IMR-90 (cell line): Measurements from ENCODE around the gene SAT2. TPM values are rescaled to one million over a fixed set of nuclear protein-coding genes. Genes with fewer than 3 reads are reported as not detected.

Experiments used
- ATAC-seq: fragments of 200-7000 bp; cut with Tn5 transposase; 2 replicates; pipeline ENCODE4 v1.9.1; 2020; ENCODE audit warnings: low read depth, mild to moderate bottlenecking, moderate library complexity
- BruUV-seq: library from RNA; stranded (reverse); fragments of 400-500 nt; replicated peaks from 2 replicates; lab custom pipeline; 2021; lab: Mats Ljungman, UMichigan
- CTCF ChIA-PET: fragments of 300-600 bp; formaldehyde crosslinking; extraction: SDS; loops from one replicate; lab custom pipeline; 2021; ENCODE audit warnings: antibody characterized with exemption; lab: Yijun Ruan, JAX
- POLR2A ChIA-PET: fragments of 300-600 bp; sonication (Branson Sonifier 250); formaldehyde crosslinking; loops from one replicate; lab custom pipeline; 2022; ENCODE audit warnings: antibody characterized with exemption; ENCODE audit not compliant: unreplicated experiment; lab: Charles Lee
- DNase-seq: peaks from one replicate; pipeline ENCODE4 v3.0.0; 2013
- H2AFZ ChIP-seq: replicated peaks from 2 replicates; pipeline ENCODE3; 2013; ENCODE audit warnings: low read length, mild to moderate bottlenecking; ENCODE audit not compliant: poor library complexity
- H2AK5ac ChIP-seq: 2 replicates; pipeline ENCODE4 v1.6.1; 2013; ENCODE audit warnings: low read depth, low read length, inconsistent platforms
- H2AK9ac ChIP-seq: replicated peaks from 2 replicates; pipeline ENCODE3; 2013; ENCODE audit warnings: mild to moderate bottlenecking, low read depth, low read length, moderate library complexity; ENCODE audit not compliant: poor library complexity
- H2BK120ac ChIP-seq: 2 replicates; pipeline ENCODE4 v1.6.1; 2013; ENCODE audit warnings: low read depth, low read length, inconsistent platforms
- H2BK15ac ChIP-seq: 3 replicates; pipeline ENCODE4 v1.6.1; 2013; ENCODE audit warnings: low read depth, low read length, inconsistent platforms
- H2BK20ac ChIP-seq: 2 replicates; pipeline ENCODE4 v1.6.1; 2013; ENCODE audit warnings: low read depth, mild to moderate bottlenecking, inconsistent platforms, low read length, moderate library complexity
- H2BK5ac ChIP-seq: 2 replicates; pipeline ENCODE4 v1.6.1; 2013; ENCODE audit warnings: mild to moderate bottlenecking, low read depth, low read length, inconsistent platforms; ENCODE audit not compliant: poor library complexity, severe bottlenecking
- H3K14ac ChIP-seq: replicated peaks from 2 replicates; pipeline ENCODE4 v1.6.1; 2013; ENCODE audit warnings: low read depth, low read length, inconsistent platforms
- H3K18ac ChIP-seq: 2 replicates; pipeline ENCODE4 v1.6.1; 2013; ENCODE audit warnings: low read depth, low read length, control low read depth
- H3K23ac ChIP-seq: 2 replicates; pipeline ENCODE4 v1.6.1; 2013; ENCODE audit warnings: low read depth, low read length, inconsistent platforms
- H3K27ac ChIP-seq: 2 replicates; pipeline ENCODE4 v1.5.1; 2013; ENCODE audit warnings: mild to moderate bottlenecking, control low read depth, low read length; ENCODE audit not compliant: insufficient read depth
- H3K27me3 ChIP-seq: 2 replicates; pipeline ENCODE4 v1.6.1; 2013; ENCODE audit warnings: low read length; ENCODE audit not compliant: control insufficient read depth, insufficient read depth
- H3K36me3 ChIP-seq: 2 replicates; pipeline ENCODE4 v1.6.1; 2013; ENCODE audit warnings: low read length, mixed read lengths; ENCODE audit not compliant: control insufficient read depth, insufficient read depth
- H3K4ac ChIP-seq: 2 replicates; pipeline ENCODE4 v1.6.1; 2013; ENCODE audit warnings: low read depth, low read length, inconsistent platforms
- H3K4me1 ChIP-seq: 2 replicates; pipeline ENCODE4 v1.6.1; 2013; ENCODE audit warnings: low read length, mixed read lengths; ENCODE audit not compliant: control insufficient read depth, insufficient read depth
- H3K4me2 ChIP-seq: 2 replicates; pipeline ENCODE4 v1.6.1; 2013; ENCODE audit warnings: low read depth, mild to moderate bottlenecking, control low read depth, low read length, moderate library complexity
- H3K4me3 ChIP-seq: 2 replicates; pipeline ENCODE4 v1.5.1; 2013; ENCODE audit warnings: low read depth, mild to moderate bottlenecking, control low read depth, low read length, moderate library complexity; ENCODE audit not compliant: insufficient read depth
- H3K56ac ChIP-seq: 2 replicates; pipeline ENCODE4 v1.6.1; 2013; ENCODE audit warnings: low read length, inconsistent platforms; ENCODE audit not compliant: insufficient read depth; ENCODE audit errors: extremely low read depth
- H3K79me1 ChIP-seq, 2 experiments: 2 replicates each; pipeline ENCODE4 v1.6.1; 2013; ENCODE audit warnings: low read length in 2 of 2, inconsistent platforms in 1 of 2, low read depth in 1 of 2
- H3K9ac ChIP-seq: 2 replicates; pipeline ENCODE4 v1.6.1; 2013; ENCODE audit warnings: low read depth, low read length, control low read depth
- H3K9me1 ChIP-seq: 2 replicates; pipeline ENCODE4 v1.6.1; 2013; ENCODE audit warnings: low read length, inconsistent platforms; ENCODE audit not compliant: insufficient read depth
- H3K9me3 ChIP-seq: 2 replicates; pipeline ENCODE4 v1.6.1; 2013; ENCODE audit warnings: low read length; ENCODE audit not compliant: control insufficient read depth, insufficient read depth
- H4K20me1 ChIP-seq: 2 replicates; pipeline ENCODE4 v1.6.1; 2013; ENCODE audit warnings: low read length, inconsistent platforms; ENCODE audit not compliant: insufficient read depth
- H4K5ac ChIP-seq: 2 replicates; pipeline ENCODE4 v1.6.1; 2013; ENCODE audit warnings: mild to moderate bottlenecking, low read depth, low read length, control low read depth
- H4K8ac ChIP-seq, 2 experiments: 2 replicates each; pipeline ENCODE4 v1.6.1; 2013; ENCODE audit warnings: low read depth in 2 of 2, low read length in 2 of 2, control low read depth in 1 of 2, inconsistent platforms in 1 of 2
- H4K91ac ChIP-seq: 2 replicates; pipeline ENCODE4 v1.6.1; 2013; ENCODE audit warnings: low read depth, low read length, inconsistent platforms; ENCODE audit not compliant: insufficient read depth
- BHLHE40 ChIP-seq: fragments of 150-350 bp; IDR thresholded peaks from 2 replicates; pipeline ENCODE4 v1.6.1; 2016; ENCODE audit warnings: mild to moderate bottlenecking, low read depth, low read length
- CHD1 ChIP-seq: IDR thresholded peaks from 2 replicates; pipeline ENCODE4 v1.6.1; 2012; ENCODE audit warnings: low read depth, low read length, improper control_type of control experiment
- MAZ ChIP-seq: IDR thresholded peaks from 2 replicates; pipeline ENCODE4 v1.6.1; 2012; ENCODE audit warnings: low read depth, mild to moderate bottlenecking, low read length, improper control_type of control experiment, moderate library complexity, borderline replicate concordance
- RCOR1 ChIP-seq: IDR thresholded peaks from 2 replicates; pipeline ENCODE4 v1.6.1; 2012; ENCODE audit warnings: mild to moderate bottlenecking, low read length, improper control_type of control experiment; ENCODE audit not compliant: insufficient replicate concordance
- SMC3 ChIP-seq: fragments of 150-350 bp; IDR thresholded peaks from 2 replicates; pipeline ENCODE4 v1.6.1; 2016; ENCODE audit warnings: low read depth, mild to moderate bottlenecking, antibody characterized with exemption, low read length, moderate library complexity
- WGBS, 2 experiments: methylation state at CpG; one replicate each; pipeline versions ENCODE4 v1.1.5 to v1.1.7; 2013; ENCODE audit warnings: missing lambda C conversion rate in 2 of 2; ENCODE audit not compliant: insufficient read length in 1 of 2; ENCODE audit errors: extremely low coverage in 2 of 2; 5-methylcytosine and 5-hydroxymethylcytosine counted together
- dilution Hi-C: fragments of 300-500 bp; cut with HindIII; formaldehyde crosslinking; loops from one replicate; pipeline ENCODE4 v1.14.3; 2018; ENCODE audit warnings: low sequenced_read_pairs; ENCODE audit not compliant: unreplicated experiment
- in situ Hi-C: fragments of 300-500 bp; cut with MboI; formaldehyde crosslinking; loops from 3 replicates; pipeline ENCODE4 v1.14.3; 2019; ENCODE audit warnings: low sequenced_read_pairs, inconsistent platforms, mixed read lengths
- intact Hi-C: fragments of 100-400 bp; cut with micrococcal nuclease; formaldehyde crosslinking; loops from 2 replicates; pipeline ENCODE4 v1.10.0; 2022
- polyA plus RNA-seq, 3 experiments: library from polyadenylated mRNA; depleted of rRNA; stranded (reverse); fragments of >200 nt; gene quantifications; 2 replicates each; pipeline ENCODE4 v1.2.3, GENCODE V29; 2012; ENCODE audit warnings: low replicate concordance in 1 of 3
- total RNA-seq: library from RNA; depleted of rRNA; stranded (reverse); fragments of >200 nt; gene quantifications from 2 replicates; pipeline ENCODE4 v1.2.3, GENCODE V29; 2012
- TF ChIP-seq, protein P1 (sequence below): fragments of 150-350 bp; IDR thresholded peaks from 2 replicates; pipeline ENCODE4 v1.6.1; 2016; ENCODE audit warnings: low read depth, mild to moderate bottlenecking, low read length, moderate library complexity, borderline replicate concordance
- TF ChIP-seq, protein P2 (sequence below): fragments of 150-350 bp; IDR thresholded peaks from 2 replicates; pipeline ENCODE4 v1.6.1; 2017; ENCODE audit warnings: mild to moderate bottlenecking, antibody characterized with exemption, low read length, low read depth

The SAT2 gene
- total and polyA plus RNA-seq, 2 of the 4 experiments (the other 2 are of a cell fraction), result 20.4 to 45.9 TPM

DNA sequence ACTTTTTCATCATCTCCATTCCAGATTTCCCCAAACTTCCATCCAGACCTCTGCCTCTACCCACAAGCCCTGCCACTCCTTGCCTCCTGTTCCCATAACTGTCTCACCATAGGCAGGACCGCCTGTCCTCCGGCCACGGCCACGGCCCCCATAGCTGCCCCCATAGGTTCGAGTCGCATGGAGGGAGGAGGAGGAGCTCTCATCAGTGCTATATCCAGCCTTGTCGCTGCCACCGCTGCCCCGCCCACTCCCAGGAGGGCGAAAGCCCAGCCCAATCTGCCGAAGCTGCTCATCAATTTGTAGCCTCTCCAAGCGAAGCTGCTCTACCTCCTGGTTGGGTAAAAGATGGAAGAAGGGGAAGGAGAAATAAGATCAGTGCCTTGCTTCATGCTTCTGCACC, 34.3 kb downstream of the SAT2 start:
- Histone ChIP-seq H3K9me3 (no peaks in the 10 kb centered on the region), H3K4me2 (no peak overlapping the region), H3K36me3 (peaks cover 62% of the 10 kb centered on the region), H2BK20ac (no peak overlapping the region), H3K79me1 (peaks cover 11 to 39% of the 10 kb centered on the region in 2 experiments), H3K4me3 (no peak overlapping the region), H4K91ac (no peak overlapping the region), H3K27me3 (no peaks in the 10 kb centered on the region), H2AFZ (no peak overlapping the region), H3K4ac (no peak overlapping the region), H2AK5ac (no peak overlapping the region), H3K4me1 (peaks cover 16% of the 10 kb centered on the region), H4K5ac (no peak overlapping the region), H3K9me1 (no peaks in the 10 kb centered on the region), H2BK15ac (no peak overlapping the region), H2BK5ac (no peak overlapping the region), H3K9ac (no peak overlapping the region), H2AK9ac (no peak overlapping the region), H2BK120ac (no peak overlapping the region), H4K8ac (no peak overlapping the region), H3K23ac (no peak overlapping the region), H3K14ac (no peak overlapping the region), H3K18ac (no peak overlapping the region), H4K20me1 (peaks cover 1% of the 10 kb centered on the region; the same call in 1 of the 2 replicates), H3K56ac (no peak overlapping the region), H3K27ac (no peak overlapping the region)
- ChIA-PET POLR2A (no interaction called here), CTCF (no interaction called here)
- no TSS peak for BruUV-seq
- WGBS, 2 experiments, result no CpG with 5 or more reads among the region's 12 CpGs
- DNase-seq, result no peak
- TF ChIP-seq CHD1, result no peak
- no peak for TF ChIP-seq SMC3
- TF ChIP-seq, protein P1, sequence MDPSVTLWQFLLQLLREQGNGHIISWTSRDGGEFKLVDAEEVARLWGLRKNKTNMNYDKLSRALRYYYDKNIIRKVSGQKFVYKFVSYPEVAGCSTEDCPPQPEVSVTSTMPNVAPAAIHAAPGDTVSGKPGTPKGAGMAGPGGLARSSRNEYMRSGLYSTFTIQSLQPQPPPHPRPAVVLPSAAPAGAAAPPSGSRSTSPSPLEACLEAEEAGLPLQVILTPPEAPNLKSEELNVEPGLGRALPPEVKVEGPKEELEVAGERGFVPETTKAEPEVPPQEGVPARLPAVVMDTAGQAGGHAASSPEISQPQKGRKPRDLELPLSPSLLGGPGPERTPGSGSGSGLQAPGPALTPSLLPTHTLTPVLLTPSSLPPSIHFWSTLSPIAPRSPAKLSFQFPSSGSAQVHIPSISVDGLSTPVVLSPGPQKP, result no peak
- TF ChIP-seq, protein P2, sequence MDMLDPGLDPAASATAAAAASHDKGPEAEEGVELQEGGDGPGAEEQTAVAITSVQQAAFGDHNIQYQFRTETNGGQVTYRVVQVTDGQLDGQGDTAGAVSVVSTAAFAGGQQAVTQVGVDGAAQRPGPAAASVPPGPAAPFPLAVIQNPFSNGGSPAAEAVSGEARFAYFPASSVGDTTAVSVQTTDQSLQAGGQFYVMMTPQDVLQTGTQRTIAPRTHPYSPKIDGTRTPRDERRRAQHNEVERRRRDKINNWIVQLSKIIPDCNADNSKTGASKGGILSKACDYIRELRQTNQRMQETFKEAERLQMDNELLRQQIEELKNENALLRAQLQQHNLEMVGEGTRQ, result no peak
- no peak for TF ChIP-seq RCOR1
- TF ChIP-seq MAZ, result no peak
- no peak for TF ChIP-seq BHLHE40
- dilution Hi-C loops, result no loop called here
- ATAC-seq, result no peak
- in situ Hi-C loops, result no loop called here
- intact Hi-C loops, result no loop called here
